GM12878 (cell line): ENCODE measurements around the gene UNC5B. TPM values are rescaled to one million over a fixed set of nuclear protein-coding genes. Genes with fewer than 3 reads are reported as not detected.
A peak's percentile ranks its signal among the peaks of the same experiment; 100 is the strongest.

Experiments used
- ATAC-seq: fragments of 200-7000 bp; cut with Tn5 transposase; 3 replicates; pipeline ENCODE4 v1.9.1; 2020; ENCODE audit warnings: mild to moderate bottlenecking, moderate library complexity
- BruUV-seq: library from RNA; stranded (reverse); fragments of 400-500 nt; replicated peaks from 2 replicates; lab custom pipeline; 2021; lab: Mats Ljungman, UMichigan
- CTCF ChIA-PET: fragments of 300-600 bp; sonication (Branson Sonifier 250); formaldehyde crosslinking; extraction: SDS; loops from one replicate; lab custom pipeline; 2021; ENCODE audit warnings: inconsistent platforms; lab: Yijun Ruan, JAX
- POLR2A ChIA-PET: fragments of 350-600 bp; formaldehyde crosslinking; extraction: SDS; loops from one replicate; lab custom pipeline; 2021; ENCODE audit warnings: inconsistent platforms; lab: Charles Lee
- RAD21 ChIA-PET: fragments of 300-600 bp; sonication (Branson Sonifier 250); formaldehyde crosslinking; loops from one replicate; lab custom pipeline; 2023; ENCODE audit warnings: antibody characterized with exemption; ENCODE audit not compliant: unreplicated experiment; lab: Charles Lee
- SMC1A ChIA-PET: fragments of 300-600 bp; sonication (Branson Sonifier 250); formaldehyde crosslinking; loops from one replicate; lab custom pipeline; 2023; ENCODE audit not compliant: unreplicated experiment, uncharacterized antibody; lab: Charles Lee
- DNase-seq: peaks from one replicate; pipeline ENCODE4 v3.0.0-alpha.2; 2011; ENCODE audit warnings: low read depth, low spot score
- FAIRE-seq: peaks from 3 replicates; lab custom pipeline; 2011; peaks lifted over from hg19 to GRCh38; lab: Jason Lieb, UNC
- H2AFZ ChIP-seq: 2 replicates; pipeline ENCODE4 v1.6.0; 2011; ENCODE audit warnings: low read depth, low read length, control low read depth; ENCODE audit not compliant: control insufficient read depth
- H3K27ac ChIP-seq: 2 replicates; pipeline ENCODE4 v1.5.1; 2011; ENCODE audit warnings: control low read depth; ENCODE audit not compliant: control insufficient read depth, insufficient read depth
- H3K27me3 ChIP-seq, 2 experiments: replicated peaks in 1 of 2; 2 replicates each; pipeline versions ENCODE4 v1.6.0 to v1.6.1; 2011; ENCODE audit warnings: low read length in 1 of 2; ENCODE audit not compliant: control insufficient read depth in 2 of 2, insufficient read depth in 2 of 2
- H3K36me3 ChIP-seq, 2 experiments: 2 replicates each; pipeline ENCODE4 v1.5.1; 2011; ENCODE audit warnings: low read length in 1 of 2; ENCODE audit not compliant: control insufficient read depth in 2 of 2, insufficient read depth in 2 of 2
- H3K4me1 ChIP-seq: 2 replicates; pipeline ENCODE4 v1.6.1; 2011; ENCODE audit warnings: mild to moderate bottlenecking, low read length, moderate library complexity, mixed read lengths; ENCODE audit not compliant: control insufficient read depth, insufficient read depth
- H3K4me2 ChIP-seq: 2 replicates; pipeline ENCODE4 v1.6.0; 2011; ENCODE audit warnings: control low read depth; ENCODE audit not compliant: control insufficient read depth, insufficient read depth
- H3K4me3 ChIP-seq: fragments of 200-600 bp; sonication (generic); 2 replicates; pipeline ENCODE4 v1.5.1; 2016
- H3K79me2 ChIP-seq: 2 replicates; pipeline ENCODE4 v1.6.0; 2011; ENCODE audit warnings: low read length; ENCODE audit not compliant: control insufficient read depth, insufficient read depth
- H3K9ac ChIP-seq: 2 replicates; pipeline ENCODE4 v1.8.0; 2011; ENCODE audit warnings: low read length, control low read depth, mixed read lengths; ENCODE audit not compliant: control insufficient read depth, insufficient read depth
- H3K9me3 ChIP-seq: replicated peaks from 3 replicates; pipeline ENCODE4 v1.5.1; 2011; ENCODE audit warnings: mild to moderate bottlenecking, low read length; ENCODE audit not compliant: control insufficient read depth, insufficient read depth
- H4K20me1 ChIP-seq: 2 replicates; pipeline ENCODE4 v1.6.0; 2011; ENCODE audit not compliant: control insufficient read depth, insufficient read depth
- CTCF ChIP-seq, 3 experiments: IDR thresholded peaks in 2 of 3; conservative IDR thresholded peaks in 1 of 3; 2 replicates each; pipeline ENCODE4 v1.5.1; 2011; ENCODE audit warnings: low read depth in 3 of 3, low read length in 3 of 3, mild to moderate bottlenecking in 3 of 3, control low read depth in 2 of 3, moderate library complexity in 2 of 3, inconsistent platforms in 1 of 3, mixed read lengths in 1 of 3; ENCODE audit not compliant: control insufficient read depth in 2 of 3, insufficient read depth in 1 of 3; ENCODE audit errors: extremely low read depth in 1 of 3
- NR2C2 ChIP-seq: IDR thresholded peaks from 2 replicates; pipeline ENCODE4 v1.6.1; 2011; ENCODE audit warnings: borderline replicate concordance, low read depth; ENCODE audit not compliant: control insufficient read depth, insufficient read length
- RELA ChIP-seq: fragments of 450-650 bp; IDR thresholded peaks from 2 replicates; pipeline ENCODE4 v1.8.0; 2014; ENCODE audit warnings: borderline replicate concordance; ENCODE audit not compliant: partially characterized antibody
- ZNF24 ChIP-seq: fragments of 450-650 bp; IDR thresholded peaks from 2 replicates; pipeline ENCODE4 v1.6.1; 2017; ENCODE audit warnings: antibody characterized with exemption, mild to moderate bottlenecking
- WGBS: methylation state at CpG from one replicate; pipeline ENCODE4 v1.1.6; 2016; ENCODE audit warnings: low lambda C conversion rate; ENCODE audit not compliant: insufficient replicate concordance, insufficient coverage; ENCODE audit errors: missing lambda C conversion rate; 5-methylcytosine and 5-hydroxymethylcytosine counted together
- in situ Hi-C: fragments of 300-500 bp; cut with MboI; formaldehyde crosslinking; loops from 9 replicates; pipeline ENCODE4 v1.14.3; 2018; ENCODE audit warnings: mixed read lengths
- intact Hi-C: fragments of 100-400 bp; cut with micrococcal nuclease; formaldehyde crosslinking; loops from one replicate; pipeline ENCODE4 v1.14.2; 2022; ENCODE audit not compliant: unreplicated experiment
- polyA plus RNA-seq, 11 experiments: library from polyadenylated mRNA; depleted of rRNA in 4 of 11; unstranded in 6 of 11; stranded (reverse) in 5 of 11; fragments of >200 nt; fragmentation: Nextera tagmentation in 4 of 11; fragmentation: Illumina TruSeq in 1 of 11; extraction: Ambion mirVana in 4 of 11; extraction: Trizol in 1 of 11; gene quantifications; 1 replicate in 1 of 11; 2 replicates in 10 of 11; pipeline versions ENCODE4 v1.2.1 to v1.2.3, GENCODE V29; 2011 to 2016; ENCODE audit warnings: inconsistent platforms in 2 of 11, missing spikeins in 2 of 11, low read depth in 1 of 11
- total RNA-seq, 4 experiments: library from RNA; depleted of rRNA in 3 of 4; stranded (reverse); fragments of >200 nt in 3 of 4; fragmentation: Illumina TruSeq in 1 of 4; extraction: Trizol in 1 of 4; gene quantifications; 2 replicates each; pipeline versions ENCODE4 v1.2.1 to v1.2.3, GENCODE V29; 2013 to 2021

UNC5B gene
- total and polyA plus RNA-seq, 10 of the 15 experiments (the other 5 are each of a cell fraction or from before 2014, with no cell fraction given), result 0.03 to 0.08 TPM; not detected in 8

GRCh38 chr10:71267508-71268240, 55.3 kb downstream of the UNC5B start:
- Histone ChIP-seq H4K20me1 (no peaks in the 10 kb centered on the region), H3K4me2 (no peak overlapping the region), H3K27ac (no peak overlapping the region), H3K9ac (no peak overlapping the region), H3K4me1 (no peaks in the 10 kb centered on the region), H2AFZ (no peak overlapping the region), H3K36me3 (no peaks in the 10 kb centered on the region), H3K79me2 (no peaks in the 10 kb centered on the region), H3K4me3 (no peak overlapping the region), H3K27me3 (peaks cover 0 to 2% of the 10 kb centered on the region in 2 experiments; a peak in 3 of 4 replicates), H3K9me3 (no peaks in the 10 kb centered on the region)
- FAIRE-seq (no peak), DNase-seq (no peak), ATAC-seq (no peak)
- no TSS peak for BruUV-seq
- TF ChIP-seq ZNF24, result no peak
- TF ChIP-seq RELA, result no peak
- intact Hi-C loops, result loop anchor here (5.0 kb wide), 1 partner anchor 340 kb away; no protein-coding TSS in a partner anchor
- ChIA-PET CTCF (interaction anchor here (1.0 kb wide), 2 partner anchors 9 to 364 kb away, joined by 3 to 5 read pairs; no protein-coding TSS in a partner anchor), SMC1A (no interaction called here), RAD21 (no interaction called here), POLR2A (no interaction called here)
- in situ Hi-C loops, result no loop called here
- 13% methylated on average over 5 of the region's 5 CpGs for WGBS

- Histone ChIP-seq H3K9me3 (no peaks in the 10 kb centered on the region), H3K36me3 (no peaks in the 10 kb centered on the region), H4K20me1 (no peaks in the 10 kb centered on the region), H3K4me2 (no peak overlapping the region), H3K27me3 (peaks cover 0 to 2% of the 10 kb centered on the region in 2 experiments; a peak in 2 of 4 replicates), H3K4me3 (no peak overlapping the region), H3K79me2 (no peaks in the 10 kb centered on the region), H3K27ac (no peak overlapping the region), H3K4me1 (no peaks in the 10 kb centered on the region), H2AFZ (no peak overlapping the region), H3K9ac (no peak overlapping the region)
- RAD21 ChIA-PET, result interaction anchor here (0.5 kb wide), 1 partner anchor 1027 kb away, joined by 3 read pairs; no protein-coding TSS in a partner anchor
- ATAC-seq, result no peak
- POLR2A ChIA-PET, result no interaction called here
- BruUV-seq, result no TSS peak
- WGBS, result 27% methylated on average over 8 of the region's 8 CpGs
- in situ Hi-C loops (no loop called here), intact Hi-C loops (loop anchor here (5.0 kb wide), 1 partner anchor 341 kb away; no protein-coding TSS in a partner anchor)
- TF ChIP-seq NR2C2, result no peak
- TF ChIP-seq CTCF (IDR thresholded peaks at IDR 0.05 in 2 of 3, conservative IDR thresholded peaks at IDR 0.05 in 1 of 3; ENCODE audit: control insufficient read depth in 2 of 3, extremely low read depth in 1 of 3, insufficient read depth in 1 of 3, low read depth in 3 of 3, low read length in 3 of 3), result 0 out of 6 replicates have a peak, but pooled peaks of 2 of the 3 experiments have one; percentile 3 to 8
- SMC1A ChIA-PET, result no interaction called here
- CTCF ChIA-PET, result no interaction called here
- no peak for DNase-seq
- FAIRE-seq, result no peak
Measured at GRCh38 chr10:71268247-71268691, 55.9 kb downstream of the UNC5B start.
